Measurements from ENCODE around the gene ACKR3. TPM values are rescaled to one million over a fixed set of nuclear protein-coding genes. Genes with fewer than 3 reads are reported as not detected.

ACKR3 gene
- polyA plus RNA-seq, 1 donor from 2014 or later = 1.7 TPM

DNA sequence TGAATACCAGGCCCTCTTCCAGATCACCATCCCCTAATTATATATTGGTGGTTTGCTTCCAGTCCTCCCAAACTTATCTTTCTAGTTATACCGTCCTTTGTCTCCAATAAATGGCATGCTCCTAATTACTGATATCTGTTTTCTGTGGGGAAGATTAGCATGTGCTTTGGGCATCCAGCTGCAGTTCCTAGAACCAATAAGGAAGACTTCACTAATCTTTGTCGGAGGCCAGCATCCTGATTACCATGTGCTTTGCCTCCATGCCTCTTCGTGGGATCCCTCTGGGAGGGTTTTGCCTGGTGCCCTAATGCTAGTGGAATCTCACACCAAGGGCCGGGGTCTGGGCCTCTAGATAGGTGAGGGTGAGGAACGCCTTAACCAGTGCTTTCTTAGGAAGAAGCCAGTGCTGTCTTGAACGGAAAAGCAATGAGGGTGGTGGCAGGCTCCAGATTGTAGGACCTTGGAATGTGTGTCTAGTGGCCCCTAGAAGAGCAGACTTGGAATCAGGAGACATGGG is 47.7 kb downstream of the ACKR3 start:
- H3K9me3 ChIP-seq (ENCODE audit: low read length) = no peaks in the 10 kb centered on the region
- H3F3A ChIP-seq (ENCODE audit: insufficient read depth, low read length, poor library complexity, severe bottlenecking) = no peaks in the 10 kb centered on the region
- no peak overlapping the region for H3K4me3 ChIP-seq (ENCODE audit: low read length)
- no peak overlapping the region for H3K4me2 ChIP-seq (ENCODE audit: low read length)
- no peaks in the 10 kb centered on the region for H3K36me3 ChIP-seq (ENCODE audit: insufficient read depth, low read length)
- H3K9me2 ChIP-seq (ENCODE audit: insufficient read depth, low read length) = no peaks in the 10 kb centered on the region
- H3K79me2 ChIP-seq (replicated peaks; ENCODE audit: insufficient read depth, low read length) = no peaks in the 10 kb centered on the region
- TF ChIP-seq POLR2AphosphoS5 (IDR thresholded peaks at IDR 0.05) = no peak
- no peak for TF ChIP-seq RAD21 (conservative IDR thresholded peaks at IDR 0.05)
- no peak for TF ChIP-seq EZH2 (IDR thresholded peaks at IDR 0.05; ENCODE audit: borderline replicate concordance, insufficient read depth, low read length, poor library complexity, severe bottlenecking)
- TF ChIP-seq MXI1 (conservative IDR thresholded peaks at IDR 0.05; ENCODE audit: poor library complexity, severe bottlenecking) = no peak
- TF ChIP-seq EP300 (conservative IDR thresholded peaks at IDR 0.05; ENCODE audit: poor library complexity, severe bottlenecking) = no peak
- no peak for TF ChIP-seq SMC3 (conservative IDR thresholded peaks at IDR 0.05; ENCODE audit: poor library complexity)
- TF ChIP-seq, protein P1, sequence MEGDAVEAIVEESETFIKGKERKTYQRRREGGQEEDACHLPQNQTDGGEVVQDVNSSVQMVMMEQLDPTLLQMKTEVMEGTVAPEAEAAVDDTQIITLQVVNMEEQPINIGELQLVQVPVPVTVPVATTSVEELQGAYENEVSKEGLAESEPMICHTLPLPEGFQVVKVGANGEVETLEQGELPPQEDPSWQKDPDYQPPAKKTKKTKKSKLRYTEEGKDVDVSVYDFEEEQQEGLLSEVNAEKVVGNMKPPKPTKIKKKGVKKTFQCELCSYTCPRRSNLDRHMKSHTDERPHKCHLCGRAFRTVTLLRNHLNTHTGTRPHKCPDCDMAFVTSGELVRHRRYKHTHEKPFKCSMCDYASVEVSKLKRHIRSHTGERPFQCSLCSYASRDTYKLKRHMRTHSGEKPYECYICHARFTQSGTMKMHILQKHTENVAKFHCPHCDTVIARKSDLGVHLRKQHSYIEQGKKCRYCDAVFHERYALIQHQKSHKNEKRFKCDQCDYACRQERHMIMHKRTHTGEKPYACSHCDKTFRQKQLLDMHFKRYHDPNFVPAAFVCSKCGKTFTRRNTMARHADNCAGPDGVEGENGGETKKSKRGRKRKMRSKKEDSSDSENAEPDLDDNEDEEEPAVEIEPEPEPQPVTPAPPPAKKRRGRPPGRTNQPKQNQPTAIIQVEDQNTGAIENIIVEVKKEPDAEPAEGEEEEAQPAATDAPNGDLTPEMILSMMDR (IDR thresholded peaks at IDR 0.05; ENCODE audit: poor library complexity, severe bottlenecking) = no peak
- TF ChIP-seq, protein P2, sequence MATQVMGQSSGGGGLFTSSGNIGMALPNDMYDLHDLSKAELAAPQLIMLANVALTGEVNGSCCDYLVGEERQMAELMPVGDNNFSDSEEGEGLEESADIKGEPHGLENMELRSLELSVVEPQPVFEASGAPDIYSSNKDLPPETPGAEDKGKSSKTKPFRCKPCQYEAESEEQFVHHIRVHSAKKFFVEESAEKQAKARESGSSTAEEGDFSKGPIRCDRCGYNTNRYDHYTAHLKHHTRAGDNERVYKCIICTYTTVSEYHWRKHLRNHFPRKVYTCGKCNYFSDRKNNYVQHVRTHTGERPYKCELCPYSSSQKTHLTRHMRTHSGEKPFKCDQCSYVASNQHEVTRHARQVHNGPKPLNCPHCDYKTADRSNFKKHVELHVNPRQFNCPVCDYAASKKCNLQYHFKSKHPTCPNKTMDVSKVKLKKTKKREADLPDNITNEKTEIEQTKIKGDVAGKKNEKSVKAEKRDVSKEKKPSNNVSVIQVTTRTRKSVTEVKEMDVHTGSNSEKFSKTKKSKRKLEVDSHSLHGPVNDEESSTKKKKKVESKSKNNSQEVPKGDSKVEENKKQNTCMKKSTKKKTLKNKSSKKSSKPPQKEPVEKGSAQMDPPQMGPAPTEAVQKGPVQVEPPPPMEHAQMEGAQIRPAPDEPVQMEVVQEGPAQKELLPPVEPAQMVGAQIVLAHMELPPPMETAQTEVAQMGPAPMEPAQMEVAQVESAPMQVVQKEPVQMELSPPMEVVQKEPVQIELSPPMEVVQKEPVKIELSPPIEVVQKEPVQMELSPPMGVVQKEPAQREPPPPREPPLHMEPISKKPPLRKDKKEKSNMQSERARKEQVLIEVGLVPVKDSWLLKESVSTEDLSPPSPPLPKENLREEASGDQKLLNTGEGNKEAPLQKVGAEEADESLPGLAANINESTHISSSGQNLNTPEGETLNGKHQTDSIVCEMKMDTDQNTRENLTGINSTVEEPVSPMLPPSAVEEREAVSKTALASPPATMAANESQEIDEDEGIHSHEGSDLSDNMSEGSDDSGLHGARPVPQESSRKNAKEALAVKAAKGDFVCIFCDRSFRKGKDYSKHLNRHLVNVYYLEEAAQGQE (IDR thresholded peaks at IDR 0.05; ENCODE audit: borderline replicate concordance) = no peak
- TF ChIP-seq TAF1 (IDR thresholded peaks at IDR 0.05; ENCODE audit: low read depth) = no peak
- H3K9ac ChIP-seq (ENCODE audit: low read length) = no peak overlapping the region
- no peaks in the 10 kb centered on the region for H4K20me1 ChIP-seq (ENCODE audit: insufficient read depth)
- H3K27me3 ChIP-seq (ENCODE audit: insufficient read depth, low read depth, low read length) = no peaks in the 10 kb centered on the region
- H2AFZ ChIP-seq (ENCODE audit: low read depth, low read length) = no peak overlapping the region
- no peak overlapping the region for H3K27ac ChIP-seq (ENCODE audit: low read length)

DNA sequence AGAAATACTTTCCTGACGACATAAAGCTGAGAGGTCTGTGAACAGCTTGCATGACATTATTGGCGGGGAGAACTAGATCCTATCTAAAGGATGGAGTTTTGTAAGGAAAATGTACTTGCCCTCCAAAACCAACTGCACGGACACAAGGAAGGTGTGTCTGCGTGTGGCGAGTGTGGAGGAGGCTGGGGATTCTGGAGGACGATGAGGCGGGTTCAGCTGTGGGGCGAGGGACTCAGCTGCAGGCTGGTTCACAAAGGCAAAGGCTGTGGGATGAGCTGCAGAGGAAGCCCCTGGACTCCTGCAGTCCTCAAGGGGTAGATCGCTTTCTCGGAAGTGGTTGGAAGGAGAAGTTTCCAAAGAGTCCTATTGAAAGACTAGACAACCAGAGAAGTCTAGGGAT is 48.2 kb downstream of the ACKR3 start:
- TF ChIP-seq, protein P2 (IDR thresholded peaks at IDR 0.05; ENCODE audit: borderline replicate concordance) = no peak
- TF ChIP-seq TAF1 (IDR thresholded peaks at IDR 0.05; ENCODE audit: low read depth) (no peak), EP300 (conservative IDR thresholded peaks at IDR 0.05; ENCODE audit: poor library complexity, severe bottlenecking) (no peak), SMC3 (conservative IDR thresholded peaks at IDR 0.05; ENCODE audit: poor library complexity) (no peak), MXI1 (conservative IDR thresholded peaks at IDR 0.05; ENCODE audit: poor library complexity, severe bottlenecking) (no peak), RAD21 (conservative IDR thresholded peaks at IDR 0.05) (no peak), POLR2AphosphoS5 (IDR thresholded peaks at IDR 0.05) (no peak), EZH2 (IDR thresholded peaks at IDR 0.05; ENCODE audit: borderline replicate concordance, insufficient read depth, low read length, poor library complexity, severe bottlenecking) (no peak)
- TF ChIP-seq, protein P1 (IDR thresholded peaks at IDR 0.05; ENCODE audit: poor library complexity, severe bottlenecking) = no peak
- Histone ChIP-seq H3K27ac (ENCODE audit: low read length) (no peak overlapping the region), H2AFZ (ENCODE audit: low read depth, low read length) (no peak overlapping the region), H3K27me3 (ENCODE audit: insufficient read depth, low read depth, low read length) (no peaks in the 10 kb centered on the region), H4K20me1 (ENCODE audit: insufficient read depth) (no peaks in the 10 kb centered on the region), H3F3A (ENCODE audit: insufficient read depth, low read length, poor library complexity, severe bottlenecking) (no peaks in the 10 kb centered on the region), H3K36me3 (ENCODE audit: insufficient read depth, low read length) (no peaks in the 10 kb centered on the region), H3K4me3 (ENCODE audit: low read length) (no peak overlapping the region), H3K9me2 (ENCODE audit: insufficient read depth, low read length) (no peaks in the 10 kb centered on the region), H3K9me3 (ENCODE audit: low read length) (no peaks in the 10 kb centered on the region), H3K79me2 (replicated peaks; ENCODE audit: insufficient read depth, low read length) (no peaks in the 10 kb centered on the region), H3K9ac (ENCODE audit: low read length) (no peak overlapping the region), H3K4me2 (ENCODE audit: low read length) (no peak overlapping the region)
